WERI-Rb-1 (cell line): ENCODE results near the gene ZNF253.
"Not testable (repeated sequence)": the region's sequence is repeated elsewhere in the genome, so short reads cannot be mapped to it uniquely, and the experiment has no call there.

Source experiments
- DNase-seq: peaks from one replicate; pipeline ENCODE4 v3.0.0-alpha.2; 2020
- H3K27ac ChIP-seq: fragments of 250-450 bp; sonication (Bioruptor Pico); 2 replicates; pipeline ENCODE4 v1.5.1; 2020; ENCODE audit warnings: mild to moderate bottlenecking, moderate library complexity
- H3K27me3 ChIP-seq: fragments of 250-450 bp; sonication (Bioruptor Pico); 2 replicates; pipeline ENCODE4 v1.5.1; 2021; ENCODE audit warnings: mild to moderate bottlenecking, low read depth, moderate library complexity; ENCODE audit not compliant: insufficient read depth, severe bottlenecking
- H3K36me3 ChIP-seq: fragments of 250-450 bp; sonication (Bioruptor Pico); 2 replicates; pipeline ENCODE4 v1.5.1; 2020; ENCODE audit warnings: mild to moderate bottlenecking, moderate library complexity
- H3K4me3 ChIP-seq: 2 replicates; pipeline ENCODE4 v1.5.1; 2011; ENCODE audit warnings: low read depth, mild to moderate bottlenecking, control low read depth, low read length
- H3K9me3 ChIP-seq: fragments of 250-450 bp; sonication (Bioruptor Pico); 2 replicates; pipeline ENCODE4 v1.5.1; 2021; ENCODE audit warnings: mild to moderate bottlenecking, moderate library complexity; ENCODE audit not compliant: severe bottlenecking
- CTCF ChIP-seq: IDR thresholded peaks from 2 replicates; pipeline ENCODE4 v1.5.1; 2011; ENCODE audit warnings: low read depth, mild to moderate bottlenecking, control low read depth, inconsistent platforms, low read length

The ZNF253 gene

GRCh38 chr19:19823916-19824315 is 41.8 kb upstream of the ZNF253 start:
- H3K9me3 ChIP-seq: peaks cover 2% of the 10 kb centered on the region
- no peak for DNase-seq
- no peak for TF ChIP-seq CTCF

GRCh38 chr19:19826875-19827274 is 38.8 kb upstream of the ZNF253 start:
- H3K4me3 ChIP-seq: no peak overlapping the region
- no peaks in the 10 kb centered on the region for H3K27me3 ChIP-seq
- no peaks in the 10 kb centered on the region for H3K36me3 ChIP-seq
- no peak for TF ChIP-seq CTCF
- peaks cover 20% of the 10 kb centered on the region for H3K9me3 ChIP-seq
- H3K27ac ChIP-seq: no peak overlapping the region
- DNase-seq: no peak

More at GRCh38 chr19:19823916-19824315, 41.8 kb upstream of the ZNF253 start:
- Histone ChIP-seq H3K27ac (no peak overlapping the region), H3K36me3 (peaks cover 12% of the 10 kb centered on the region), H3K4me3 (no peak overlapping the region), H3K27me3 (no peaks in the 10 kb centered on the region)

GRCh38 chr19:19835560-19836038 is 30.1 kb upstream of the ZNF253 start:
- no peak overlapping the region for H3K27ac ChIP-seq

GRCh38 chr19:19847781-19848180 is 17.9 kb upstream of the ZNF253 start:
- no peaks in the 10 kb centered on the region for H3K36me3 ChIP-seq
- no peak for TF ChIP-seq CTCF
- no peak overlapping the region for H3K4me3 ChIP-seq
- no peak overlapping the region for H3K27ac ChIP-seq
- no peaks in the 10 kb centered on the region for H3K27me3 ChIP-seq
- DNase-seq: no peak
- peaks cover 4% of the 10 kb centered on the region for H3K9me3 ChIP-seq

More at GRCh38 chr19:19835560-19836038, 30.1 kb upstream of the ZNF253 start:
- DNase-seq: no peak
- no peaks in the 10 kb centered on the region for H3K36me3 ChIP-seq
- peaks cover 55% of the 10 kb centered on the region for H3K9me3 ChIP-seq
- no peak overlapping the region for H3K4me3 ChIP-seq
- no peaks in the 10 kb centered on the region for H3K27me3 ChIP-seq
- no peak for TF ChIP-seq CTCF

- Histone ChIP-seq H3K27ac (no peak overlapping the region), H3K4me3 (no peak overlapping the region), H3K36me3 (no peaks in the 10 kb centered on the region), H3K9me3 (peaks cover 3% of the 10 kb centered on the region), H3K27me3 (no peaks in the 10 kb centered on the region)
- no peak for TF ChIP-seq CTCF
- no peak for DNase-seq
Observed at GRCh38 chr19:19849056-19849455, 16.6 kb upstream of the ZNF253 start.

GRCh38 chr19:19851740-19852139 is 13.9 kb upstream of the ZNF253 start:
- H3K27me3 ChIP-seq: not testable (repeated sequence)

More at GRCh38 chr19:19851740-19852139, 13.9 kb upstream of the ZNF253 start:
- H3K36me3 ChIP-seq, DNase-seq, H3K4me3 ChIP-seq, H3K9me3 ChIP-seq, H3K27ac ChIP-seq: not testable (repeated sequence)
